Measurements from ENCODE around the gene RNFT2. TPM values are rescaled to one million over a fixed set of nuclear protein-coding genes. Genes with fewer than 3 reads are reported as not detected.

RNFT2 gene, protein sequence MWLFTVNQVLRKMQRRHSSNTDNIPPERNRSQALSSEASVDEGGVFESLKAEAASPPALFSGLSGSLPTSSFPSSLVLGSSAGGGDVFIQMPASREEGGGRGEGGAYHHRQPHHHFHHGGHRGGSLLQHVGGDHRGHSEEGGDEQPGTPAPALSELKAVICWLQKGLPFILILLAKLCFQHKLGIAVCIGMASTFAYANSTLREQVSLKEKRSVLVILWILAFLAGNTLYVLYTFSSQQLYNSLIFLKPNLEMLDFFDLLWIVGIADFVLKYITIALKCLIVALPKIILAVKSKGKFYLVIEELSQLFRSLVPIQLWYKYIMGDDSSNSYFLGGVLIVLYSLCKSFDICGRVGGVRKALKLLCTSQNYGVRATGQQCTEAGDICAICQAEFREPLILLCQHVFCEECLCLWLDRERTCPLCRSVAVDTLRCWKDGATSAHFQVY
- 1.0 TPM for total RNA-seq

DNA sequence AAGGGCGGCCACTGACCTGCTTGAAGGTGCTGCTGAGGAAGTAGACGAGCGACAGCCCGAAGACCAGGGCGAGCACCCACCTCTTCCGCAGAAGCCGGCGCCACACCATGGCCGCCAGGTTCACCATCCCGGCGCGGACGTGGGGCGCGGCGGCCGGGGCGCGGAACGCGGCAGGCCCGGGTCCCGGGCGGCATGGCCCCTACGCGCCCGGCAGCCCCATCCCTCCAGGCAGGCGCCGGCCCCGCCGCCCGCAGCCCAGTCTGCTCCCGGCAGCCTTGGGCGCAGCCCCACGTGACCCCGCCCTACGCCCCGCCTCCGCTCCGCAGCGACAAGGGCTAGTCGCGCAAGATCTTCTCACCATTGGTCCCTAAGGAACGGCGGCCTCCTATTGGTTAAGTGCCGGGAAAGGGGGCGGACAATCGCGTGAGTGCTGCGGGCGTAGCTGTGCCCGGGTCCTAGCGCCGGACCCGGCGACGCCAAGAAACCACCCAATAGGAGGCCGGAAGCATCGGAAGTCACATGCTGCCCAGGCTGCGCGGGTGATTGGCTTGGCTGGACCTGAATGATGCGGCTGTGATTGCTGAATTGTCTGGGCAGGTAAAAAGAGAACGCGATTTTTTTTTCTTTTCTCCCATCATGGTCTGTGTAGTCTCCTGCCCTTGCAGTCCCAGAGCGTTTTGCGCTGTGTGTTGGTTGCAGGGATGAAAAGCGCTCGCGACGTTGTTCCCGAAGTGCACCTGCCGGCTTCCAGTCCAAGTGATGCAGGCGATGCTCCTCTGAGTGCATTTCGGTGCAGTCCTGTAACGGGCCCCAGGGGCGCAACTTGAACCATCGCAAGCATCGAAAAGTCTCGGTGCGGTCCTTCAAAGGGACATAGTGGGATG is at the start of gene RNFT2, which contains the start of gene SPRING1:
Gene RNFT2 (plus strand): TSS at position 542 of the 884 bp plus-strand sequence. CDS start 2,183 bp downstream, outside the sequence.
Gene SPRING1 (minus strand): TSS at position 296 of the 884 bp plus-strand sequence. CDS start 169 bp downstream, at position 127.
- H3K36me3 ChIP-seq (ENCODE audit: control insufficient read depth in 3 of 3, insufficient read depth in 3 of 3, low read length in 3 of 3), result peaks cover 9 to 12% (median 10%) of the 10 kb centered on the region in 3 donors
- peaks cover 14 to 21% (median 15%) of the 10 kb centered on the region in 3 donors for H3K4me1 ChIP-seq (ENCODE audit: control insufficient read depth in 3 of 3, insufficient read depth in 3 of 3, low read length in 3 of 3)
- H3K4me3 ChIP-seq (ENCODE audit: low read length in 3 of 3), result peak within 1 kb of the TSS; percentile 94 to 98 (median 95)
- H3K27ac ChIP-seq (ENCODE audit: low read depth, low read length), result peak within 1 kb of the TSS; percentile 40
- no peaks in the 10 kb centered on the region for H3K9me3 ChIP-seq (ENCODE audit: control insufficient read depth in 3 of 3, low read length in 3 of 3)
- no peaks in the 10 kb centered on the region for H3K27me3 ChIP-seq (ENCODE audit: control insufficient read depth in 3 of 3, insufficient read depth in 3 of 3, low read length in 3 of 3)
- H3K9ac ChIP-seq (ENCODE audit: low read depth in 1 of 3, low read length in 3 of 3), result peak within 1 kb of the TSS; percentile 82 to 92 (median 87)

DNA sequence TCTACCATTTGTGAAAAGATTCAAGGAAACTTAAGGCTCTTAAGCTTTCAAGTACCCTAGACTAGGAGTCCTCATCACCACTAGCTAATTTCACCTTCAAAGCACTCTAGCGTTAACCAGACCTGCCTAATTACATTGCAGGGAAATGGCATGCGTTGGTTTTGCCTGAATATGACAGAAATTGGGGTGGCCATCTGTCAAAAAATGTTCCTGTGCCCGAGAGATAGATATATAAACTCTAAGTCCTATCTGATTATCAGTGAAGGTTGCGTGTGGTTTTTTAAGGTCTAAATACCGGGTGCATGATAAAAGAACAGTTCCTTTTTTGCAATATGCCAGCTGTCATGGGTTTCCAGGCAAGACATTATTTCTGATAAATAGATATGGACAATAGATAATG is 48.6 kb upstream of the RNFT2 start:
- Histone ChIP-seq H3K9ac (ENCODE audit: low read depth in 1 of 3, low read length in 3 of 3) (no peak overlapping the region), H3K27me3 (ENCODE audit: control insufficient read depth in 3 of 3, insufficient read depth in 3 of 3, low read length in 3 of 3) (peaks cover 18 to 32% (median 24%) of the 10 kb centered on the region in 3 donors), H3K4me1 (ENCODE audit: control insufficient read depth in 3 of 3, insufficient read depth in 3 of 3, low read length in 3 of 3) (peaks cover 8 to 12% (median 8%) of the 10 kb centered on the region in 3 donors), H3K27ac (ENCODE audit: low read depth, low read length) (no peak overlapping the region), H3K9me3 (ENCODE audit: control insufficient read depth in 3 of 3, low read length in 3 of 3) (no peaks in the 10 kb centered on the region), H3K4me3 (ENCODE audit: low read length in 3 of 3) (no peak overlapping the region), H3K36me3 (ENCODE audit: control insufficient read depth in 3 of 3, insufficient read depth in 3 of 3, low read length in 3 of 3) (no peaks in the 10 kb centered on the region)

DNA sequence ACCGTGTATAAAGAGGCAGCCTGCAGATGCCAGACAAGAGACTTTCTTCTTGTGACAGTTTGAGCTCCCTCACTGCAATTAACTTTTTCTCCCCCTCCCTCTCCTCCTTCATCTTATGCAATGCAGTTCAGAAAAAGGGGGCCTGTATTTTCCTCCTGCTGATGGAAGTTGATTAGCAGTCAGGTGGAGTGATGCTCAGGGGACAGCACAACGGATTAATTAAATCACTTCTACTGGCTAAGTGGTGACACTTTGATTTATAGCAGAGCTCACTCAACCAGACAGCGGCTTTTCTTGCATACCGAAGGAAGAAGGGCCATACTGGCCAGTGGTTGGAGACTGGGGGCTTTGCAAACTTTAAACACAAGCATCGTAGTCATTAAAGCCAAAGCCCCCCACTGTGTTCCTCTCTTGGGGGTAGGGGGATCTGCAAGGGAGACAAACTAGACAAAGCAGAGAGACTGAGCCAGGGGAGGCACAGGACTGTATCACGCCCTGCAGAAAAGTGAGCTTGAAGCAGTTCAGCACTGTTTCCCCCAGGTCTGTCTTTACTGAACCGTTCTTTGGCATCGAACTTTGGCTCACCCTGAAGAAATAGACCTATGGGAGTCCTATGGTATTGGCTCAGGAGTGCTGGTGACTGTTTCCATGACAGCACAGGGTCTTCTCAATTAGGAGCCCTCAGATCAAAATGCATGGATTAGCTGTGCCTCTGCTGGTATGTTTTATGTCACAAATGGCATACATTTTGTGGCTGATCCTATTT is 48.0 kb upstream of the RNFT2 start:
- H3K27ac ChIP-seq (ENCODE audit: low read depth, low read length), result no peak overlapping the region

DNA sequence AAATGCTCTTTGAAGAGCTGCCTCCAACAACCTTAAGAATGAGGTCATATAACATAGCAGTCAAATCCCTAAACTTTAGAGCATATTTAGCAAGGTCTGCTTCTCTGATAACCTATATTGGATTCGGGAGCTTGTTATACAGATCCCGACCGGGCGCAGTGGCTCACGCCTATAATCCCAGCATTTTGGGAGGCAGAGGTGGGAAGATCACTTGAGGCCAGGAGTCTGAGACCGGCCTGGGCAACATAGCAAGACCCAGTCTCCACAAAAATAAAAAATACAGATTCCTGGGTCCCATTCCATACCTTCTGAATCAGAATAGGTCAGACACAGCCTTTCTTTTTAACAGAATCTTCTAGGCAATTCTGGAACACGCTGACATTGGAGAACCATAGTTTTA is 46.9 kb upstream of the RNFT2 start:
- no peaks in the 10 kb centered on the region for H3K9me3 ChIP-seq (ENCODE audit: control insufficient read depth in 3 of 3, low read length in 3 of 3)
- H3K27me3 ChIP-seq (ENCODE audit: control insufficient read depth in 3 of 3, insufficient read depth in 3 of 3, low read length in 3 of 3), result peaks cover 18 to 41% (median 33%) of the 10 kb centered on the region in 3 donors
- H3K27ac ChIP-seq (ENCODE audit: low read depth, low read length), result no peak overlapping the region
- H3K4me1 ChIP-seq (ENCODE audit: control insufficient read depth in 3 of 3, insufficient read depth in 3 of 3, low read length in 3 of 3), result peaks cover 8 to 15% (median 8%) of the 10 kb centered on the region in 3 donors
- no peaks in the 10 kb centered on the region for H3K36me3 ChIP-seq (ENCODE audit: control insufficient read depth in 3 of 3, insufficient read depth in 3 of 3, low read length in 3 of 3)
- H3K9ac ChIP-seq (ENCODE audit: low read depth in 1 of 3, low read length in 3 of 3), result no peak overlapping the region
- no peak overlapping the region for H3K4me3 ChIP-seq (ENCODE audit: low read length in 3 of 3)

More for the DNA sequence above, 48.0 kb upstream of the RNFT2 start:
- H3K9me3 ChIP-seq (ENCODE audit: control insufficient read depth in 3 of 3, low read length in 3 of 3), result no peaks in the 10 kb centered on the region
- peaks cover 8 to 14% (median 8%) of the 10 kb centered on the region in 3 donors for H3K4me1 ChIP-seq (ENCODE audit: control insufficient read depth in 3 of 3, insufficient read depth in 3 of 3, low read length in 3 of 3)
- no peaks in the 10 kb centered on the region for H3K36me3 ChIP-seq (ENCODE audit: control insufficient read depth in 3 of 3, insufficient read depth in 3 of 3, low read length in 3 of 3)
- H3K4me3 ChIP-seq (ENCODE audit: low read length in 3 of 3), result no peak overlapping the region
- no peak overlapping the region for H3K9ac ChIP-seq (ENCODE audit: low read depth in 1 of 3, low read length in 3 of 3)
- peaks cover 18 to 39% (median 31%) of the 10 kb centered on the region in 3 donors for H3K27me3 ChIP-seq (ENCODE audit: control insufficient read depth in 3 of 3, insufficient read depth in 3 of 3, low read length in 3 of 3)

DNA sequence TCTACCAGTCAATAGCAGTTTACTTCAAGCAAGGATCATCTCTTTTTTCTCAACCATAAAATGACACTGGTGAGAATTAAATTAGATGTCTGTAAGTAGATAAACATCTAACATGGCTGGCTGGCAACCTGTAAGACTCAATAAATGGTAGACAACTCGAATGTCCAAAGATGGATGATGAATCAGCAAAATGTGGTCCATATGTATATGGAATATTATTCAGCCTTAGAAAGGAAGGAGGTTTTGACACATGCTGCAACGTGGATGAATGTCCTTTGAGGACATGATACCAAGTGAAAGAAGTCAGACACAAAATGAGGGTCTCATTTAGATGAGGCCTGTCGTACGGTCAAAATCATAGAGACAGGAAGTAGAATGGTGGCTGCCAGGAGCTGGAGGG is 46.5 kb upstream of the RNFT2 start:
- Histone ChIP-seq H3K4me1 (ENCODE audit: control insufficient read depth in 3 of 3, insufficient read depth in 3 of 3, low read length in 3 of 3) (peaks cover 8 to 15% (median 8%) of the 10 kb centered on the region in 3 donors), H3K36me3 (ENCODE audit: control insufficient read depth in 3 of 3, insufficient read depth in 3 of 3, low read length in 3 of 3) (no peaks in the 10 kb centered on the region), H3K4me3 (ENCODE audit: low read length in 3 of 3) (no peak overlapping the region), H3K27me3 (ENCODE audit: control insufficient read depth in 3 of 3, insufficient read depth in 3 of 3, low read length in 3 of 3) (peaks cover 18 to 41% (median 33%) of the 10 kb centered on the region in 3 donors), H3K9ac (ENCODE audit: low read depth in 1 of 3, low read length in 3 of 3) (no peak overlapping the region), H3K27ac (ENCODE audit: low read depth, low read length) (no peak overlapping the region), H3K9me3 (ENCODE audit: control insufficient read depth in 3 of 3, low read length in 3 of 3) (no peaks in the 10 kb centered on the region)

DNA sequence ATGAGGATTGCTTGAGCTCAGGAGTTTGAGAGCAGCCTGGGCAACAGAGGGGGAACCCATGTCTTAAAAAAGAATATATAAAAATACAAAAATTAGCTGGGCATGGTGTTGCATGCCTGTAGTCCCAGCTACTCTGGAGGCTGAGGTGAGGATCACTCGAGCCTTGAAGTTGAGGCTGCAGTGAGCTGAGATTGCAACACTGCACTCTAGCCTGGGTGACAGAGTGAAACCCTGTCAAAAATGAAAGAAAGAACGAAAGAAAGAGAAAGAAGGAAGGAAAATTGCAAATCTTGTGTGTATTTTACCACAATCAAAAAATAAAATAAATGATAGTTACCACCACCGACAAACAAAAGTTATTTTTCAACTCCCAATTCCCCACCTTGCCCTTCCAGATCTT is 45.5 kb upstream of the RNFT2 start:
- no peaks in the 10 kb centered on the region for H3K36me3 ChIP-seq (ENCODE audit: control insufficient read depth in 3 of 3, insufficient read depth in 3 of 3, low read length in 3 of 3)
- H3K9ac ChIP-seq (ENCODE audit: low read depth in 1 of 3, low read length in 3 of 3), result no peak overlapping the region
- H3K27me3 ChIP-seq (ENCODE audit: control insufficient read depth in 3 of 3, insufficient read depth in 3 of 3, low read length in 3 of 3), result peaks cover 18 to 41% (median 33%) of the 10 kb centered on the region in 3 donors
- no peak overlapping the region for H3K27ac ChIP-seq (ENCODE audit: low read depth, low read length)
- no peaks in the 10 kb centered on the region for H3K9me3 ChIP-seq (ENCODE audit: control insufficient read depth in 3 of 3, low read length in 3 of 3)
- no peak overlapping the region for H3K4me3 ChIP-seq (ENCODE audit: low read length in 3 of 3)
- peaks cover 8 to 16% (median 8%) of the 10 kb centered on the region in 3 donors for H3K4me1 ChIP-seq (ENCODE audit: control insufficient read depth in 3 of 3, insufficient read depth in 3 of 3, low read length in 3 of 3)

DNA sequence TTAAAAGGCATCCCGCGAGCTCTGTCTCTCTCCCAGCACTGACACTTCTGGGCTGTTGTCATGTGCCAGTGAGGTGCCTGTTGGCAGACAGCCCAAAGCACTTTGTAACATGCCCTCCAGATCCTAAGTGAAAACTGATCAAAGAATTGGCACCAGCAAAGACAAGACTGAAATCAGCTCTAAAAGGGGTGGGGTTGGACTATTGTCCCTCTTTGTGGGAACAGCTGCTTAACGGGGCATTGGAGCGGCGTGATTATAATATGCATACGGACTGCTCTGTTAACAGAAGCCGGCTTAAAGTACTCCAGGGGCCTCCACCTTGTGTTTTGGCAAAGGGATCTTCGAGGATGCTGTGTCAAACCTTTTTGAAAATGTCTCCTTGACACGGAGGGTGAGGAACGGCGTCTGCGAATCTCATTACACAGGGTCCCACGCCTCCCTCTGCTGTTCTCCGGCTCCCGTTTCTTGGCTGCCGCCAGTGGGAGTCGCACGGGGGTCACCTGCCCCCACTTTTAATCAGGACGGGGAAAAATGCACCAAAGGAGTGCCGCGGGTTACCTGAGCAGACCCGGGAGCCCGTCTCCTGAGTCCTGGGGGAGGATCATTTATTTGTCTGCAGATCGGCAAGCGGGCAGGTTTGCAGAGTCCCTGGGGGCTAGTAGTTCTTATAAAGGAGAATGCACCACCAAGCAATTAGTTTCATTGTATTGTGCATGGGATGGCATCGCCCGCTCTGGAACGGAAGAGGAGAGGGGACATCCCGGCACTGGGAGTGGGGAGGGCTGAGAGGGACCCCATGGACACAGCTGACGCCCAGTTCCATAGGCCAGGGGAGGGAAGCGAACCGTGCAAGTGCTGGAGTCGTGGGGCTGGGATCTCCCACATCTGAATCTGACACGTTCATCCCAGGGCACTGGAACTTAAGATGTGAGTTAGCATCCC is 44.6 kb upstream of the RNFT2 start:
- Histone ChIP-seq H3K9me3 (ENCODE audit: control insufficient read depth in 3 of 3, low read length in 3 of 3) (no peaks in the 10 kb centered on the region), H3K4me3 (ENCODE audit: low read length in 3 of 3) (peak overlapping the region; percentile 40 to 54 (median 54)), H3K4me1 (ENCODE audit: control insufficient read depth in 3 of 3, insufficient read depth in 3 of 3, low read length in 3 of 3) (peaks cover 8 to 21% (median 8%) of the 10 kb centered on the region in 3 donors), H3K27me3 (ENCODE audit: control insufficient read depth in 3 of 3, insufficient read depth in 3 of 3, low read length in 3 of 3) (peaks cover 18 to 41% (median 29%) of the 10 kb centered on the region in 3 donors), H3K36me3 (ENCODE audit: control insufficient read depth in 3 of 3, insufficient read depth in 3 of 3, low read length in 3 of 3) (no peaks in the 10 kb centered on the region), H3K9ac (ENCODE audit: low read depth in 1 of 3, low read length in 3 of 3) (peak overlapping the region; percentile 43 to 64 (median 50)), H3K27ac (ENCODE audit: low read depth, low read length) (no peak overlapping the region)

DNA sequence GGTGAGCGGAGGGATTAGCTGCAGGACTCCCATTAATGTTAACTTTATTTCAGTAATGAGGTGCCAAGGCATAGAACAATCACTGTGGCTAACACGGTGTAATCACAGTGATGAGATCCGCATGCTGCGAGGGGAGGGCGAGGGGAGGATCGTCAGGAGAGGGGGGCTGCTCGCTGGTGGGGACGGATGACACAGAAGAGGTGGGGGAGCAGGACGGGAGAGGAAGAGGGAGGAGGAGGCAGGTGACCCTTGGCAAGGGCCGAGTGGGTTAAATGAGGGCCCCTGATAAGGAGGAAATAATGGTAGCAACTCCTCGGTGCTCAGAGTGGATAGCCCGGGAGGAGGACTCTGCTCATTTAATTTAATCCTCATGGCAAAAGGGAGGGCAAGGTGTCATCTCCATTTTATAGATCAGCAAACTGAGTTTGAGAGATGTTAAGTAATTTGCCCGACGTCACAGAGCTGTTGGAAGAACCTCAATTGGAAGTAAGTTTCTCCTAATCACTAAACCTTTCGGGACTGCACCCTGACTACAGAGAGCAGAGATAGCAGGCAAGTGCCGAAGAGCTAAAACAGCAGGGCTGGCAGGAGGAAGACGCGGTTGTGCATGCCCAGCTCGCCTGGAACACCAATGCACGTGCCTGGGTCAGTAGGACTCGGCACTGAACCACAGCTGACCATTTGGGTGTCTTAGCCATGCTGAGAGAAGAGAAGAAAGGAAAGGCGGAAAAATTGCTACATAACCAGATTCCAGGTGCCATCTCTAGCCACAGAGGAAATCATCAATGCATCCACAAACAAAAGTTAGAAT is 43.3 kb upstream of the RNFT2 start:
- H3K36me3 ChIP-seq (ENCODE audit: control insufficient read depth in 3 of 3, insufficient read depth in 3 of 3, low read length in 3 of 3), result no peaks in the 10 kb centered on the region
- peaks cover 18 to 40% (median 25%) of the 10 kb centered on the region in 3 donors for H3K27me3 ChIP-seq (ENCODE audit: control insufficient read depth in 3 of 3, insufficient read depth in 3 of 3, low read length in 3 of 3)
- H3K27ac ChIP-seq (ENCODE audit: low read depth, low read length), result no peak overlapping the region
- no peaks in the 10 kb centered on the region for H3K9me3 ChIP-seq (ENCODE audit: control insufficient read depth in 3 of 3, low read length in 3 of 3)
- H3K9ac ChIP-seq (ENCODE audit: low read depth in 1 of 3, low read length in 3 of 3), result no peak overlapping the region
- peaks cover 8 to 21% (median 8%) of the 10 kb centered on the region in 3 donors for H3K4me1 ChIP-seq (ENCODE audit: control insufficient read depth in 3 of 3, insufficient read depth in 3 of 3, low read length in 3 of 3)
- no peak overlapping the region for H3K4me3 ChIP-seq (ENCODE audit: low read length in 3 of 3)

Measured in skeletal muscle tissue (tissue), 4 donors.